HG03342 (cell line): ENCODE measurements around the gene LBH.

Source experiments
- ATAC-seq: cut with Tn5 transposase; IDR thresholded peaks from one replicate; pipeline ENCODE4 v1.9.1; 2021; ENCODE audit warnings: mild to moderate bottlenecking, moderate library complexity; ENCODE audit not compliant: unreplicated experiment

Gene LBH

GRCh38 chr2:30272286-30272685 is 41.0 kb downstream of the LBH start:
- no peak for ATAC-seq

GRCh38 chr2:30272761-30273573 is 41.6 kb downstream of the LBH start:
- ATAC-seq: no peak

GRCh38 chr2:30273574-30273929 is 42.2 kb downstream of the LBH start:
- no peak for ATAC-seq

GRCh38 chr2:30275256-30275655 is 43.9 kb downstream of the LBH start:
- ATAC-seq: no peak

- ATAC-seq: no peak
These were observed 45.1 kb downstream of the LBH start for GRCh38 chr2:30276455-30276911.

- ATAC-seq: no peak
These were observed 46.2 kb downstream of the LBH start for GRCh38 chr2:30277582-30277981.

GRCh38 chr2:30278419-30278818 is 47.1 kb downstream of the LBH start:
- ATAC-seq: no peak

- no peak for ATAC-seq
These were observed 49.5 kb downstream of the LBH start for GRCh38 chr2:30280596-30281434.

GRCh38 chr2:30282081-30282480 is 50.7 kb downstream of the LBH start:
- ATAC-seq: peak; percentile 69

- no peak for ATAC-seq
These were observed 51.4 kb downstream of the LBH start for GRCh38 chr2:30282721-30283120.

GRCh38 chr2:30283931-30284565 is 52.7 kb downstream of the LBH start:
- no peak for ATAC-seq

GRCh38 chr2:30285758-30286157 is 54.4 kb downstream of the LBH start:
- ATAC-seq: no peak

GRCh38 chr2:30287190-30287840 is 56.0 kb downstream of the LBH start:
- peak; percentile 7 for ATAC-seq

- peak; percentile 60 for ATAC-seq
These were observed 56.7 kb downstream of the LBH start for GRCh38 chr2:30287857-30288513.

GRCh38 chr2:30288561-30288960 is 57.2 kb downstream of the LBH start:
- ATAC-seq: no peak

- no peak for ATAC-seq
These were observed 62.1 kb downstream of the LBH start for GRCh38 chr2:30293303-30293921.

GRCh38 chr2:30294133-30294532 is 62.8 kb downstream of the LBH start:
- ATAC-seq: no peak

- no peak for ATAC-seq
These were observed 65.2 kb downstream of the LBH start for GRCh38 chr2:30296496-30296895.

- ATAC-seq: no peak
These were observed 67.0 kb downstream of the LBH start for GRCh38 chr2:30298302-30298701.

GRCh38 chr2:30300122-30300455 is 68.8 kb downstream of the LBH start:
- no peak for ATAC-seq
